Neural progenitor cell (in vitro differentiated cells): ENCODE results near the gene THAP11. TPM values are rescaled to one million over a fixed set of nuclear protein-coding genes. Genes with fewer than 3 reads are reported as not detected.

Source experiments
- DNase-seq: peaks from one replicate; pipeline ENCODE4 v3.0.0-alpha.2; 2016; ENCODE audit warnings: low spot score
- H2AFZ ChIP-seq: fragments of 200-600 bp; sonication (generic); replicated peaks from 2 replicates; pipeline ENCODE4 v1.6.1; 2016; ENCODE audit warnings: antibody characterized with exemption
- H3F3A ChIP-seq: fragments of 200-600 bp; sonication (generic); 2 replicates; pipeline ENCODE4 v1.6.1; 2016; ENCODE audit warnings: antibody characterized with exemption, low read depth
- H3K27ac ChIP-seq: fragments of 200-600 bp; sonication (generic); 2 replicates; pipeline ENCODE4 v1.5.1; 2016; ENCODE audit warnings: mild to moderate bottlenecking
- H3K27me3 ChIP-seq: fragments of 200-600 bp; sonication (generic); 2 replicates; pipeline ENCODE4 v1.6.1; 2016; ENCODE audit warnings: mild to moderate bottlenecking, moderate library complexity
- H3K36me3 ChIP-seq: fragments of 200-600 bp; sonication (generic); 2 replicates; pipeline ENCODE4 v1.5.1; 2016
- H3K4me1 ChIP-seq: fragments of 200-600 bp; sonication (generic); 2 replicates; pipeline ENCODE4 v1.6.1; 2016; ENCODE audit warnings: mixed run types
- H3K4me2 ChIP-seq: fragments of 200-600 bp; sonication (generic); 2 replicates; pipeline ENCODE4 v1.6.1; 2016
- H3K4me3 ChIP-seq: fragments of 200-600 bp; sonication (generic); 2 replicates; pipeline ENCODE4 v1.5.1; 2016
- H3K79me2 ChIP-seq: fragments of 200-600 bp; sonication (generic); 2 replicates; pipeline ENCODE4 v1.6.1; 2016; ENCODE audit warnings: low read depth
- H3K9ac ChIP-seq: fragments of 200-600 bp; sonication (generic); 2 replicates; pipeline ENCODE4 v1.6.1; 2016
- H3K9me3 ChIP-seq: fragments of 200-600 bp; sonication (generic); 2 replicates; pipeline ENCODE4 v1.5.1; 2016; ENCODE audit warnings: low read depth
- H4K20me1 ChIP-seq: fragments of 200-600 bp; sonication (generic); 2 replicates; pipeline ENCODE4 v1.6.1; 2016; ENCODE audit warnings: low read depth
- H3K27ac Mint-ChIP-seq: 3 replicates; pipeline ENCODE4 v1.8.0; 2021; ENCODE audit warnings: mixed read lengths
- H3K27me3 Mint-ChIP-seq: 2 replicates; pipeline ENCODE4 v1.8.0; 2022; ENCODE audit warnings: low read depth, mild to moderate bottlenecking, inconsistent platforms, moderate library complexity, mixed read lengths; ENCODE audit not compliant: insufficient read depth
- H3K36me3 Mint-ChIP-seq: 3 replicates; pipeline ENCODE4 v1.8.0; 2021; ENCODE audit warnings: mixed read lengths
- H3K4me1 Mint-ChIP-seq: 3 replicates; pipeline ENCODE4 v1.8.0; 2021; ENCODE audit warnings: mixed read lengths
- H3K4me3 Mint-ChIP-seq: 3 replicates; pipeline ENCODE4 v1.8.0; 2021; ENCODE audit warnings: mild to moderate bottlenecking, moderate library complexity, mixed read lengths
- H3K9me3 Mint-ChIP-seq: 3 replicates; pipeline ENCODE4 v1.8.0; 2020; ENCODE audit warnings: mixed read lengths
- EZH2 ChIP-seq: fragments of 200-600 bp; sonication (generic); IDR thresholded peaks from 2 replicates; pipeline ENCODE4 v1.6.1; 2017; ENCODE audit warnings: antibody characterized with exemption, mild to moderate bottlenecking, moderate library complexity
- EZH2phosphoT487 ChIP-seq: fragments of 200-600 bp; sonication (generic); IDR thresholded peaks from 2 replicates; pipeline ENCODE4 v1.6.1; 2017; ENCODE audit warnings: antibody characterized with exemption
- total RNA-seq: library from RNA; depleted of rRNA; stranded (reverse); fragments of >200 nt; gene quantifications from 2 replicates; pipeline ENCODE4 v1.2.3, GENCODE V29; 2015; ENCODE audit warnings: low replicate concordance
- TF ChIP-seq, protein P1 (sequence below): fragments of 200-600 bp; sonication (generic); IDR thresholded peaks from 2 replicates; pipeline ENCODE4 v1.5.1; 2017; ENCODE audit warnings: antibody characterized with exemption, mild to moderate bottlenecking

THAP11 gene
- total RNA-seq, 1 donor from 2014 or later, result 27.3 TPM

GRCh38 chr16:67844497-67844896 is 2.4 kb downstream of the THAP11 start:
- Histone ChIP-seq H2AFZ (no peak overlapping the region), H3K4me3 (peak overlapping the region; percentile 96), H4K20me1 (peaks cover 48% of the 10 kb centered on the region), H3K27ac (no peak overlapping the region), H3K4me1 (peaks cover 32% of the 10 kb centered on the region), H3K27me3 (no peaks in the 10 kb centered on the region), H3F3A (peaks cover 38% of the 10 kb centered on the region), H3K79me2 (peaks cover 59% of the 10 kb centered on the region), H3K9ac (no peak overlapping the region), H3K9me3 (no peaks in the 10 kb centered on the region), H3K4me2 (peak overlapping the region; percentile 91), H3K36me3 (no peaks in the 10 kb centered on the region)
- peak; percentile 50 for DNase-seq
- Mint-ChIP-seq H3K36me3 (peaks cover 7% of the 10 kb centered on the region), H3K27me3 (no peaks in the 10 kb centered on the region), H3K4me1 (peaks cover 46% of the 10 kb centered on the region), H3K4me3 (peak overlapping the region; percentile 93), H3K27ac (no peak overlapping the region), H3K9me3 (no peaks in the 10 kb centered on the region)
- TF ChIP-seq, protein P1, sequence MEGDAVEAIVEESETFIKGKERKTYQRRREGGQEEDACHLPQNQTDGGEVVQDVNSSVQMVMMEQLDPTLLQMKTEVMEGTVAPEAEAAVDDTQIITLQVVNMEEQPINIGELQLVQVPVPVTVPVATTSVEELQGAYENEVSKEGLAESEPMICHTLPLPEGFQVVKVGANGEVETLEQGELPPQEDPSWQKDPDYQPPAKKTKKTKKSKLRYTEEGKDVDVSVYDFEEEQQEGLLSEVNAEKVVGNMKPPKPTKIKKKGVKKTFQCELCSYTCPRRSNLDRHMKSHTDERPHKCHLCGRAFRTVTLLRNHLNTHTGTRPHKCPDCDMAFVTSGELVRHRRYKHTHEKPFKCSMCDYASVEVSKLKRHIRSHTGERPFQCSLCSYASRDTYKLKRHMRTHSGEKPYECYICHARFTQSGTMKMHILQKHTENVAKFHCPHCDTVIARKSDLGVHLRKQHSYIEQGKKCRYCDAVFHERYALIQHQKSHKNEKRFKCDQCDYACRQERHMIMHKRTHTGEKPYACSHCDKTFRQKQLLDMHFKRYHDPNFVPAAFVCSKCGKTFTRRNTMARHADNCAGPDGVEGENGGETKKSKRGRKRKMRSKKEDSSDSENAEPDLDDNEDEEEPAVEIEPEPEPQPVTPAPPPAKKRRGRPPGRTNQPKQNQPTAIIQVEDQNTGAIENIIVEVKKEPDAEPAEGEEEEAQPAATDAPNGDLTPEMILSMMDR, result no peak
- no peak for TF ChIP-seq EZH2
- TF ChIP-seq EZH2phosphoT487, result no peak

- Histone ChIP-seq H3K36me3 (no peaks in the 10 kb centered on the region), H3K27me3 (no peaks in the 10 kb centered on the region), H3K9me3 (no peaks in the 10 kb centered on the region), H4K20me1 (peaks cover 50% of the 10 kb centered on the region), H3K27ac (peak overlapping the region; percentile 69), H3K9ac (peak overlapping the region; percentile 31), H3K4me3 (peak overlapping the region; percentile 99), H3K79me2 (peaks cover 68% of the 10 kb centered on the region), H3K4me1 (peaks cover 32% of the 10 kb centered on the region), H3F3A (peaks cover 38% of the 10 kb centered on the region), H2AFZ (no peak overlapping the region), H3K4me2 (peak overlapping the region; percentile 91)
- H3K4me3 Mint-ChIP-seq, result peak overlapping the region; percentile 86
- peak overlapping the region; percentile 97 for H3K27ac Mint-ChIP-seq
- no peaks in the 10 kb centered on the region for H3K9me3 Mint-ChIP-seq
- DNase-seq, result no peak
- TF ChIP-seq EZH2 (no peak), EZH2phosphoT487 (no peak)
- TF ChIP-seq, protein P1, result no peak
- peaks cover 10% of the 10 kb centered on the region for H3K36me3 Mint-ChIP-seq
- H3K27me3 Mint-ChIP-seq, result no peaks in the 10 kb centered on the region
- peaks cover 46% of the 10 kb centered on the region for H3K4me1 Mint-ChIP-seq
Measured at GRCh38 chr16:67845291-67846062, 3.4 kb downstream of the THAP11 start.

DNA sequence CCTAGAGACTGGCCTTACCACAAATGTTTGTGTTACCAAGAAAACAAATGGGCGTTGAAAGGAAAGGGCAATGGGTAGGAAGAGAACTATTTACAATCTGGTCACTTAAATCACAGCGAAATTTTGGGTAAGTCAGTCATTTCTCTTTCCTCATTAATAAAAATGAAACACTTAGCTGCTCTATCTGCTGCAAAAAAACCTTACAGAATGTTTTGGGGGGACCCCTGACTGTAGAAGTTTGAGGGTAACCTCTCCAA is 3.9 kb downstream of the THAP11 start:
- H3K4me1 Mint-ChIP-seq, result peaks cover 46% of the 10 kb centered on the region
- no peak for TF ChIP-seq EZH2phosphoT487
- no peak for TF ChIP-seq EZH2
- TF ChIP-seq, protein P1, result no peak
- H2AFZ ChIP-seq, result no peak overlapping the region
- no peaks in the 10 kb centered on the region for H3K27me3 ChIP-seq
- peak overlapping the region; percentile 86 for H3K4me3 Mint-ChIP-seq
- peak overlapping the region; percentile 31 for H3K9ac ChIP-seq
- H3K27me3 Mint-ChIP-seq, result no peaks in the 10 kb centered on the region
- DNase-seq, result no peak
- H3K27ac ChIP-seq, result peak overlapping the region; percentile 69
- peaks cover 55% of the 10 kb centered on the region for H4K20me1 ChIP-seq
- peaks cover 74% of the 10 kb centered on the region for H3K79me2 ChIP-seq
- H3K36me3 Mint-ChIP-seq, result peaks cover 10% of the 10 kb centered on the region
- H3F3A ChIP-seq, result peaks cover 38% of the 10 kb centered on the region
- H3K4me2 ChIP-seq, result peak overlapping the region; percentile 91
- H3K4me1 ChIP-seq, result peaks cover 32% of the 10 kb centered on the region
- H3K27ac Mint-ChIP-seq, result peak overlapping the region; percentile 97
- H3K4me3 ChIP-seq, result peak overlapping the region; percentile 99
- no peaks in the 10 kb centered on the region for H3K9me3 ChIP-seq
- no peaks in the 10 kb centered on the region for H3K36me3 ChIP-seq
- H3K9me3 Mint-ChIP-seq, result no peaks in the 10 kb centered on the region
